GM23338 (cell line): ENCODE measurements around the gene PDE7B.

Experiments
- CREB1 ChIP-seq: fragments of 250-450 bp; sonication (Bioruptor Pico); IDR thresholded peaks from 2 replicates; pipeline ENCODE4 v1.5.0; 2020; ENCODE audit warnings: low read depth, mild to moderate bottlenecking, moderate library complexity
- EZH2 ChIP-seq: fragments of 200-600 bp; sonication (generic); IDR thresholded peaks from one replicate; pipeline ENCODE4 v1.8.0; 2017; ENCODE audit warnings: antibody characterized with exemption, mild to moderate bottlenecking, low read depth; ENCODE audit not compliant: unreplicated experiment
- EZH2phosphoT487 ChIP-seq: fragments of 200-600 bp; sonication (generic); IDR thresholded peaks from one replicate; pipeline ENCODE4 v1.8.1; 2018; ENCODE audit warnings: antibody characterized with exemption; ENCODE audit not compliant: unreplicated experiment
- POLR2AphosphoS5 ChIP-seq: IDR thresholded peaks from 2 replicates; pipeline ENCODE4 v1.6.1; 2016; ENCODE audit warnings: antibody characterized with exemption, low read depth
- STAT1 ChIP-seq: IDR thresholded peaks from one replicate; pipeline ENCODE4 v1.6.1; 2016; ENCODE audit warnings: antibody characterized with exemption; ENCODE audit not compliant: unreplicated experiment
- TF ChIP-seq, protein P1 (sequence below), 2 experiments: fragments of 200-600 bp in 1 of 2; sonication (generic) in 1 of 2; conservative IDR thresholded peaks; 2 replicates each; pipeline versions ENCODE4 v1.5.1 to v1.6.1; 2016 to 2017; ENCODE audit warnings: antibody characterized with exemption in 2 of 2, low read depth in 2 of 2, mild to moderate bottlenecking in 2 of 2, moderate library complexity in 1 of 2
- TF ChIP-seq, protein P2 (sequence below): IDR thresholded peaks from one replicate; pipeline ENCODE4 v1.6.1; 2018; ENCODE audit warnings: antibody characterized with exemption; ENCODE audit not compliant: unreplicated experiment
- TF ChIP-seq, protein P3 (sequence below): IDR thresholded peaks from 2 replicates; pipeline ENCODE4 v1.6.1; 2016; ENCODE audit warnings: antibody characterized with exemption

DNA sequence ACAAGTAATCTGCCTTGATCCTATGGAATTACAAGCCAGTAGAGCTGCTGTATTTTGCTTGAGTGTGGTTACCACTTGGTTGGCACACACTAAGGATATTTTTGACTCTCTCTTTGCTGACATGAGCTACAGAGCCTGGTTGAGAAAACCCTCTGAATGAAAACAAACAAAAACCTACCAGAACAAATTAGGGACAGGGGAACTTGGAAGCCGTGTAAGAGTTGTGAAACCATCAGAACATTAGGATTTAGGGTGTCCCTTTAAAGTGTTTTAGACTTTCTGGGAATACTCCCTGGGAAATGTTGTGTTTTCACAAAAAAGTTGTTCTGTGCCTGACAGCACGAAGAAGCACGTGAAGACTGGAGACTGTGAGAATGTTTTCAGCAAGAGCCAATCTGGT, 20.5 kb upstream of the PDE7B start:
- TF ChIP-seq, protein P1, sequence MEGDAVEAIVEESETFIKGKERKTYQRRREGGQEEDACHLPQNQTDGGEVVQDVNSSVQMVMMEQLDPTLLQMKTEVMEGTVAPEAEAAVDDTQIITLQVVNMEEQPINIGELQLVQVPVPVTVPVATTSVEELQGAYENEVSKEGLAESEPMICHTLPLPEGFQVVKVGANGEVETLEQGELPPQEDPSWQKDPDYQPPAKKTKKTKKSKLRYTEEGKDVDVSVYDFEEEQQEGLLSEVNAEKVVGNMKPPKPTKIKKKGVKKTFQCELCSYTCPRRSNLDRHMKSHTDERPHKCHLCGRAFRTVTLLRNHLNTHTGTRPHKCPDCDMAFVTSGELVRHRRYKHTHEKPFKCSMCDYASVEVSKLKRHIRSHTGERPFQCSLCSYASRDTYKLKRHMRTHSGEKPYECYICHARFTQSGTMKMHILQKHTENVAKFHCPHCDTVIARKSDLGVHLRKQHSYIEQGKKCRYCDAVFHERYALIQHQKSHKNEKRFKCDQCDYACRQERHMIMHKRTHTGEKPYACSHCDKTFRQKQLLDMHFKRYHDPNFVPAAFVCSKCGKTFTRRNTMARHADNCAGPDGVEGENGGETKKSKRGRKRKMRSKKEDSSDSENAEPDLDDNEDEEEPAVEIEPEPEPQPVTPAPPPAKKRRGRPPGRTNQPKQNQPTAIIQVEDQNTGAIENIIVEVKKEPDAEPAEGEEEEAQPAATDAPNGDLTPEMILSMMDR (conservative IDR thresholded peaks at IDR 0.05; ENCODE audit: low read depth in 2 of 2), result no peak
- TF ChIP-seq EZH2 (no peak), EZH2phosphoT487 (no peak), POLR2AphosphoS5 (no peak), CREB1 (CRISPR knock-in tag) (no peak), STAT1 (no peak)
- TF ChIP-seq, protein P2, sequence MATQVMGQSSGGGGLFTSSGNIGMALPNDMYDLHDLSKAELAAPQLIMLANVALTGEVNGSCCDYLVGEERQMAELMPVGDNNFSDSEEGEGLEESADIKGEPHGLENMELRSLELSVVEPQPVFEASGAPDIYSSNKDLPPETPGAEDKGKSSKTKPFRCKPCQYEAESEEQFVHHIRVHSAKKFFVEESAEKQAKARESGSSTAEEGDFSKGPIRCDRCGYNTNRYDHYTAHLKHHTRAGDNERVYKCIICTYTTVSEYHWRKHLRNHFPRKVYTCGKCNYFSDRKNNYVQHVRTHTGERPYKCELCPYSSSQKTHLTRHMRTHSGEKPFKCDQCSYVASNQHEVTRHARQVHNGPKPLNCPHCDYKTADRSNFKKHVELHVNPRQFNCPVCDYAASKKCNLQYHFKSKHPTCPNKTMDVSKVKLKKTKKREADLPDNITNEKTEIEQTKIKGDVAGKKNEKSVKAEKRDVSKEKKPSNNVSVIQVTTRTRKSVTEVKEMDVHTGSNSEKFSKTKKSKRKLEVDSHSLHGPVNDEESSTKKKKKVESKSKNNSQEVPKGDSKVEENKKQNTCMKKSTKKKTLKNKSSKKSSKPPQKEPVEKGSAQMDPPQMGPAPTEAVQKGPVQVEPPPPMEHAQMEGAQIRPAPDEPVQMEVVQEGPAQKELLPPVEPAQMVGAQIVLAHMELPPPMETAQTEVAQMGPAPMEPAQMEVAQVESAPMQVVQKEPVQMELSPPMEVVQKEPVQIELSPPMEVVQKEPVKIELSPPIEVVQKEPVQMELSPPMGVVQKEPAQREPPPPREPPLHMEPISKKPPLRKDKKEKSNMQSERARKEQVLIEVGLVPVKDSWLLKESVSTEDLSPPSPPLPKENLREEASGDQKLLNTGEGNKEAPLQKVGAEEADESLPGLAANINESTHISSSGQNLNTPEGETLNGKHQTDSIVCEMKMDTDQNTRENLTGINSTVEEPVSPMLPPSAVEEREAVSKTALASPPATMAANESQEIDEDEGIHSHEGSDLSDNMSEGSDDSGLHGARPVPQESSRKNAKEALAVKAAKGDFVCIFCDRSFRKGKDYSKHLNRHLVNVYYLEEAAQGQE, result no peak
- TF ChIP-seq, protein P3, sequence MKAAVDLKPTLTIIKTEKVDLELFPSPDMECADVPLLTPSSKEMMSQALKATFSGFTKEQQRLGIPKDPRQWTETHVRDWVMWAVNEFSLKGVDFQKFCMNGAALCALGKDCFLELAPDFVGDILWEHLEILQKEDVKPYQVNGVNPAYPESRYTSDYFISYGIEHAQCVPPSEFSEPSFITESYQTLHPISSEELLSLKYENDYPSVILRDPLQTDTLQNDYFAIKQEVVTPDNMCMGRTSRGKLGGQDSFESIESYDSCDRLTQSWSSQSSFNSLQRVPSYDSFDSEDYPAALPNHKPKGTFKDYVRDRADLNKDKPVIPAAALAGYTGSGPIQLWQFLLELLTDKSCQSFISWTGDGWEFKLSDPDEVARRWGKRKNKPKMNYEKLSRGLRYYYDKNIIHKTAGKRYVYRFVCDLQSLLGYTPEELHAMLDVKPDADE, result no peak
